Neural progenitor cell (in vitro differentiated cells): Measurements from ENCODE around the gene TMEM120B.

Experiments used
- CTCF ChIP-seq: fragments of 200-600 bp; sonication (generic); IDR thresholded peaks from 2 replicates; pipeline ENCODE4 v1.5.1; 2017; ENCODE audit warnings: antibody characterized with exemption, mild to moderate bottlenecking
- EZH2phosphoT487 ChIP-seq: fragments of 200-600 bp; sonication (generic); IDR thresholded peaks from 2 replicates; pipeline ENCODE4 v1.6.1; 2017; ENCODE audit warnings: antibody characterized with exemption

- TF ChIP-seq CTCF (no peak), EZH2phosphoT487 (no peak)
Measured at GRCh38 chr12:121789233-121789781, 76.8 kb downstream of the TMEM120B start.
